ENCODE results near the gene COTL1.

- TF ChIP-seq, protein P1, sequence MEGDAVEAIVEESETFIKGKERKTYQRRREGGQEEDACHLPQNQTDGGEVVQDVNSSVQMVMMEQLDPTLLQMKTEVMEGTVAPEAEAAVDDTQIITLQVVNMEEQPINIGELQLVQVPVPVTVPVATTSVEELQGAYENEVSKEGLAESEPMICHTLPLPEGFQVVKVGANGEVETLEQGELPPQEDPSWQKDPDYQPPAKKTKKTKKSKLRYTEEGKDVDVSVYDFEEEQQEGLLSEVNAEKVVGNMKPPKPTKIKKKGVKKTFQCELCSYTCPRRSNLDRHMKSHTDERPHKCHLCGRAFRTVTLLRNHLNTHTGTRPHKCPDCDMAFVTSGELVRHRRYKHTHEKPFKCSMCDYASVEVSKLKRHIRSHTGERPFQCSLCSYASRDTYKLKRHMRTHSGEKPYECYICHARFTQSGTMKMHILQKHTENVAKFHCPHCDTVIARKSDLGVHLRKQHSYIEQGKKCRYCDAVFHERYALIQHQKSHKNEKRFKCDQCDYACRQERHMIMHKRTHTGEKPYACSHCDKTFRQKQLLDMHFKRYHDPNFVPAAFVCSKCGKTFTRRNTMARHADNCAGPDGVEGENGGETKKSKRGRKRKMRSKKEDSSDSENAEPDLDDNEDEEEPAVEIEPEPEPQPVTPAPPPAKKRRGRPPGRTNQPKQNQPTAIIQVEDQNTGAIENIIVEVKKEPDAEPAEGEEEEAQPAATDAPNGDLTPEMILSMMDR (conservative IDR thresholded peaks at IDR 0.05 in 1 of 2, IDR thresholded peaks at IDR 0.05 in 1 of 2; ENCODE audit: extremely low read depth in 1 of 2, insufficient read depth in 1 of 2, low read depth in 1 of 2, low read length in 2 of 2), result no peak
- TF ChIP-seq EZH2 (IDR thresholded peaks at IDR 0.05; ENCODE audit: borderline replicate concordance, low read length), result no peak
Measured at GRCh38 chr16:84605339-84605848, 12.5 kb downstream of the COTL1 start.
